Measurements from ENCODE around the gene JUP. TPM values are rescaled to one million over a fixed set of nuclear protein-coding genes. Genes with fewer than 3 reads are reported as not detected.

Gene JUP
- total RNA-seq, 1 experiment from 2014 or later, result 224 TPM

GRCh38 chr17:41766135-41766534 is 20.4 kb downstream of the JUP start:
- Histone ChIP-seq H3K9ac (ENCODE audit: low read length) (no peak overlapping the region), H3K36me3 (ENCODE audit: control insufficient read depth in 1 of 2, insufficient read depth in 2 of 2, low read length in 2 of 2) (peaks cover 57 to 66% of the 10 kb centered on the region in 2 experiments), H3K27me3 (ENCODE audit: insufficient read depth, low read length) (no peaks in the 10 kb centered on the region), H3K79me2 (ENCODE audit: insufficient read depth, low read length) (peaks cover 6% of the 10 kb centered on the region; the same call in 1 of the 2 replicates), H3K9me2 (ENCODE audit: insufficient read depth) (no peaks in the 10 kb centered on the region), H3K9me3 (ENCODE audit: control insufficient read depth in 1 of 2, insufficient read depth in 1 of 2, low read depth in 1 of 2, low read length in 2 of 2) (no peaks in the 10 kb centered on the region), H4K20me1 (ENCODE audit: insufficient read depth) (no peaks in the 10 kb centered on the region), H3K4me1 (ENCODE audit: control insufficient read depth in 1 of 2, insufficient read depth in 2 of 2, low read length in 2 of 2) (peaks cover 0 to under 1% of the 10 kb centered on the region in 2 experiments; a peak in 1 of 4 replicates), H3K4me2 (ENCODE audit: low read length) (no peak overlapping the region), H2AFZ (ENCODE audit: low read depth, low read length, poor library complexity, severe bottlenecking) (no peak overlapping the region), H3K27ac (ENCODE audit: low read depth, low read length) (no peak overlapping the region), H3K4me3 (replicated peaks in 1 of 2; ENCODE audit: low read depth in 1 of 2, low read length in 2 of 2) (no peak overlapping the region)
- no peak for DNase-seq (ENCODE audit: low read depth, low spot score)
- POLR2A ChIA-PET, result no interaction called here
- RAD21 ChIA-PET (ENCODE audit: low non-redundant PET in 1 of 2, low total read pairs in 2 of 2, uncharacterized antibody in 2 of 2, unreplicated experiment in 2 of 2), result no interaction called here
- TF ChIP-seq ATF3 (IDR thresholded peaks at IDR 0.05), result no peak
- TF ChIP-seq, protein P1, sequence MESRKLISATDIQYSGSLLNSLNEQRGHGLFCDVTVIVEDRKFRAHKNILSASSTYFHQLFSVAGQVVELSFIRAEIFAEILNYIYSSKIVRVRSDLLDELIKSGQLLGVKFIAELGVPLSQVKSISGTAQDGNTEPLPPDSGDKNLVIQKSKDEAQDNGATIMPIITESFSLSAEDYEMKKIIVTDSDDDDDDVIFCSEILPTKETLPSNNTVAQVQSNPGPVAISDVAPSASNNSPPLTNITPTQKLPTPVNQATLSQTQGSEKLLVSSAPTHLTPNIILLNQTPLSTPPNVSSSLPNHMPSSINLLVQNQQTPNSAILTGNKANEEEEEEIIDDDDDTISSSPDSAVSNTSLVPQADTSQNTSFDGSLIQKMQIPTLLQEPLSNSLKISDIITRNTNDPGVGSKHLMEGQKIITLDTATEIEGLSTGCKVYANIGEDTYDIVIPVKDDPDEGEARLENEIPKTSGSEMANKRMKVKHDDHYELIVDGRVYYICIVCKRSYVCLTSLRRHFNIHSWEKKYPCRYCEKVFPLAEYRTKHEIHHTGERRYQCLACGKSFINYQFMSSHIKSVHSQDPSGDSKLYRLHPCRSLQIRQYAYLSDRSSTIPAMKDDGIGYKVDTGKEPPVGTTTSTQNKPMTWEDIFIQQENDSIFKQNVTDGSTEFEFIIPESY (IDR thresholded peaks at IDR 0.05; ENCODE audit: extremely low read depth, insufficient replicate concordance, low read length), result no peak
- TF ChIP-seq POLR2AphosphoS5 (IDR thresholded peaks at IDR 0.05; ENCODE audit: low read depth, low read length), result no peak
- no peak for TF ChIP-seq SP1 (IDR thresholded peaks at IDR 0.05; ENCODE audit: low read depth)
- TF ChIP-seq EZH2phosphoT487 (IDR thresholded peaks at IDR 0.05; ENCODE audit: borderline replicate concordance), result no peak
- TF ChIP-seq YY1 (IDR thresholded peaks at IDR 0.05; ENCODE audit: extremely low read depth, insufficient replicate concordance, low read depth, low read length), result no peak
- no peak for TF ChIP-seq FOSL1 (IDR thresholded peaks at IDR 0.05; ENCODE audit: low read depth)
- no peak for TF ChIP-seq MAX (IDR thresholded peaks at IDR 0.05)
- TF ChIP-seq SIN3A (IDR thresholded peaks at IDR 0.05; ENCODE audit: low read depth), result no peak
- no peak for TF ChIP-seq RAD21 (IDR thresholded peaks at IDR 0.05; ENCODE audit: low read depth)
- TF ChIP-seq EZH2 (IDR thresholded peaks at IDR 0.05), result no peak
- no peak for TF ChIP-seq JUND (IDR thresholded peaks at IDR 0.05)
- intact Hi-C loops (cut with micrococcal nuclease), result no loop called here
- no TSS peak for BruUV-seq (replicated peaks)
- no peak for ATAC-seq
- CTCF ChIA-PET, result interaction anchor here (0.7 kb wide), 1 partner anchor 19 kb away, joined by 3 read pairs; no protein-coding TSS in a partner anchor

Measured in HCT116 (cell line).